Large intestine (tissue), 3 donors: ENCODE measurements around the gene AOC1. TPM values are rescaled to one million over a fixed set of nuclear protein-coding genes. Genes with fewer than 3 reads are reported as not detected.
A peak's percentile ranks its signal among the peaks of the same experiment; 100 is the strongest.

ENCODE experiments used
- DNase-seq, 2 donors: peaks; one replicate each; pipeline versions ENCODE4 v3.0.0 to v3.0.0-alpha.2; 2013
- H3K27ac ChIP-seq: one replicate; pipeline ENCODE4 v1.5.1; 2013; ENCODE audit warnings: low read length
- H3K27me3 ChIP-seq: 2 replicates; pipeline ENCODE4 v1.6.1; 2013; ENCODE audit warnings: low read length; ENCODE audit not compliant: control insufficient read depth, insufficient read depth
- H3K36me3 ChIP-seq: 2 replicates; pipeline ENCODE4 v1.6.1; 2013; ENCODE audit warnings: low read length; ENCODE audit not compliant: control insufficient read depth, insufficient read depth
- H3K4me1 ChIP-seq: one replicate; pipeline ENCODE4 v1.6.1; 2013; ENCODE audit warnings: low read length; ENCODE audit not compliant: control insufficient read depth, insufficient read depth
- H3K4me3 ChIP-seq: one replicate; pipeline ENCODE4 v1.5.1; 2013; ENCODE audit warnings: low read length
- H3K9me3 ChIP-seq: one replicate; pipeline ENCODE4 v1.6.1; 2013; ENCODE audit warnings: mild to moderate bottlenecking, low read depth, low read length, moderate library complexity; ENCODE audit not compliant: control insufficient read depth
- WGBS: methylation state at CpG from one replicate; pipeline ENCODE4 v1.1.5; 2013; ENCODE audit warnings: low lambda C conversion rate; ENCODE audit not compliant: insufficient coverage; 5-methylcytosine and 5-hydroxymethylcytosine counted together
- polyA plus RNA-seq: library from polyadenylated mRNA; unstranded; fragments of 120-200 nt; gene quantifications from one replicate; pipeline ENCODE4 v1.2.1, GENCODE V29; 2013

Gene AOC1
- polyA plus RNA-seq, 1 donor: 206 TPM

GRCh38 chr7:150869467-150869866, 17.1 kb downstream of the AOC1 start:
- no CpG with 5 or more reads among the region's 2 CpGs for WGBS
- Histone ChIP-seq H3K4me3 (no peak overlapping the region), H3K36me3 (no peaks in the 10 kb centered on the region), H3K9me3 (no peaks in the 10 kb centered on the region), H3K4me1 (no peaks in the 10 kb centered on the region), H3K27ac (no peak overlapping the region), H3K27me3 (no peaks in the 10 kb centered on the region)
- DNase-seq: no peak

DNA sequence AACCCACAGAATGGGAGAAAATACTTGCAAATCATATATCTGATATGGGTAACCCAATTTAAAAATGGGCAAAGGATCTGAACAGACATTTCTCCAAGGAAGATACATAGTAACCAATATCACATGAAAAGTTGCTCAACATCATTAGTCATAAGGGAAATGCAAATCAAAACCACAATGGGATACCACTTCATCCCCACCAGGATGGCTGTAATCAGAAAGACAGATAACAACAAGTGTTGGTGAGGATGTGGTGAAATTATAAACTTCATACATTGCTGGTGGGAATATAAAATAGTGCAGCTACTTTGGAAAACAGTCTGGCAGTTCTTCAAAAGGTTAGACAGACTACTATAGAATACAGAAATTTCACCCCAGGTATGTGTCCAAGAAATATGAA, 19.3 kb downstream of the AOC1 start:
- no peak for DNase-seq
- Histone ChIP-seq H3K4me1 (no peaks in the 10 kb centered on the region), H3K4me3 (no peak overlapping the region), H3K27ac (no peak overlapping the region), H3K9me3 (no peaks in the 10 kb centered on the region), H3K27me3 (no peaks in the 10 kb centered on the region), H3K36me3 (no peaks in the 10 kb centered on the region)

GRCh38 chr7:150874401-150875198, 22.3 kb downstream of the AOC1 start:
- Histone ChIP-seq H3K36me3 (no peaks in the 10 kb centered on the region), H3K9me3 (no peaks in the 10 kb centered on the region), H3K27ac (no peak overlapping the region), H3K4me1 (peaks cover 5% of the 10 kb centered on the region), H3K4me3 (no peak overlapping the region), H3K27me3 (no peaks in the 10 kb centered on the region)
- no peak for DNase-seq
- no CpG with 5 or more reads among the region's 8 CpGs for WGBS

GRCh38 chr7:150875791-150876190, 23.5 kb downstream of the AOC1 start:
- Histone ChIP-seq H3K9me3 (peaks cover under 1% of the 10 kb centered on the region), H3K27me3 (no peaks in the 10 kb centered on the region), H3K4me1 (peaks cover 5% of the 10 kb centered on the region), H3K4me3 (no peak overlapping the region), H3K36me3 (no peaks in the 10 kb centered on the region), H3K27ac (no peak overlapping the region)
- 80% methylated on average over 1 of the region's 4 CpGs for WGBS
- DNase-seq: no peak

- peak; percentile 88 to 89 for DNase-seq
- Histone ChIP-seq H3K36me3 (no peaks in the 10 kb centered on the region), H3K27ac (peak overlapping the region; percentile 36), H3K9me3 (peaks cover 10% of the 10 kb centered on the region), H3K27me3 (no peaks in the 10 kb centered on the region), H3K4me1 (peaks cover 5% of the 10 kb centered on the region), H3K4me3 (peak overlapping the region; percentile 14)
- WGBS: 46% methylated on average over 3 of the region's 19 CpGs
Measured at GRCh38 chr7:150876817-150877526, 24.7 kb downstream of the AOC1 start.

GRCh38 chr7:150877536-150877935, 25.2 kb downstream of the AOC1 start:
- Histone ChIP-seq H3K4me1 (peaks cover 5% of the 10 kb centered on the region), H3K4me3 (no peak overlapping the region), H3K9me3 (peaks cover 10% of the 10 kb centered on the region), H3K27ac (no peak overlapping the region), H3K27me3 (no peaks in the 10 kb centered on the region), H3K36me3 (no peaks in the 10 kb centered on the region)
- DNase-seq: no peak
- WGBS: no CpG with 5 or more reads among the region's 4 CpGs

DNA sequence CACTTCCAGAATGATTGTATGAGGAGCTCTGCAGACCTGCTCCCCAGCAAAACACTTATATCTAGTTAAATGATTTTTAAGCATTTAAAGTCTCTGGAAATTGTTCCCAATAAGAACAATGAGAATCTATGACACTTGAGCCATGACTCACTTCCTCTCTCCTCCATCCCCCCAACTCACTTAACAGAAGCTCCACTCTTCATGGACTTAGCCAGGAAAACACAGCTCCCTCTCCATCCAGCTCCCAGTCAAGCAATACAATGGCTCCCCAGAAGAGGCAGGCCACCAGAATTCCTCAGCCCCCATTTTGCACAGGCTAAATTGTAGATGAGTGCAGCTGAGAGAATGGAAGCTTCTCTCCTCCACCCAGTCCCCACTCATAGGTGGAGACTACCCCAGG, 27.0 kb downstream of the AOC1 start:
- Histone ChIP-seq H3K4me3 (no peak overlapping the region), H3K36me3 (no peaks in the 10 kb centered on the region), H3K4me1 (peaks cover 5% of the 10 kb centered on the region), H3K27me3 (no peaks in the 10 kb centered on the region), H3K9me3 (peaks cover 10% of the 10 kb centered on the region), H3K27ac (no peak overlapping the region)
- no peak for DNase-seq

DNA sequence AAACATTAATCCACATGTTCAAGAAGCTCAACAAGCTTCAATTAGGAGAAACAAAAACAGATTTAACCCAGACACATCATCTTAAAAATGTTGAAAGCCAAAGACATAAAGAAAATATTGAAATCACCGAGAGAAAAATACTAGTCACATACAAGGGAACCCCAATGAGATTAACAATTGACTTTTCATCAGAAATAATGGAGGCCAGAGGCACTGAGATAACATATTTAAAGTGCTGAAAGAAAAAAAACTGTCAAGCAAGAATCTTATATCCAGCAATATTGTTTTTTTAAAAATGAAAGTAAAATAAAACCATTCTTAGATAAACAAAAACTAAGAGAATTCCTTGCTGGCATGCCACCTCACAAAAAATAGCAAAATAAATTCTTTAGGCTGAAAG, 28.9 kb downstream of the AOC1 start:
- WGBS: 100% methylated on average over 1 of the region's 1 CpG
- H3K4me3 ChIP-seq: no peak overlapping the region
- no peak for DNase-seq
- H3K36me3 ChIP-seq: no peaks in the 10 kb centered on the region
- no peak overlapping the region for H3K27ac ChIP-seq
- H3K27me3 ChIP-seq: no peaks in the 10 kb centered on the region
- peaks cover 5% of the 10 kb centered on the region for H3K4me1 ChIP-seq
- H3K9me3 ChIP-seq: peaks cover 15% of the 10 kb centered on the region

GRCh38 chr7:150890853-150891584, 38.7 kb downstream of the AOC1 start:
- H3K27me3 ChIP-seq: no peaks in the 10 kb centered on the region
- H3K4me3 ChIP-seq: no peak overlapping the region
- H3K27ac ChIP-seq: no peak overlapping the region
- no peaks in the 10 kb centered on the region for H3K36me3 ChIP-seq
- WGBS: 86% methylated on average over 1 of the region's 2 CpGs
- H3K4me1 ChIP-seq: no peaks in the 10 kb centered on the region
- DNase-seq: no peak
- peaks cover 5% of the 10 kb centered on the region for H3K9me3 ChIP-seq

DNA sequence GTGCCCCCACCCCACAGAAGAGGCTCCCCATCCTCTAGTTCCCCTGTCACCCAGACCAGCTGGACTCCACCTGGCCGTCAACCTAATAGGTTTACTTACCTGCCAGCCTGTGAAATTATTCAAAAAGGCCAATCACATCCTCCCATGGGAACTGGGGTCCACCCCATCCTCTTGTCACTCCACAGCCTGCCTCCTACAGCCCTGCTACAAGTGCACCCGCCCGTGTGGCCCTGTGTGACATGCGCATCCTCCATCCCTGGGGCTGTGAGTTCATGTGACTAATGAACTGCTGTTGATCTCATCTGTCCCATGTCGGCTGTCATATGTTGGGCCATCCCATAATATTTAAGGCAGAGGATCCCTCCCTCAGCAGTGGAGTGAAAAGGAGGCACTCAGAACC, 39.4 kb downstream of the AOC1 start:
- H3K4me1 ChIP-seq: no peaks in the 10 kb centered on the region
- peaks cover 5% of the 10 kb centered on the region for H3K9me3 ChIP-seq
- H3K36me3 ChIP-seq: no peaks in the 10 kb centered on the region
- WGBS: no CpG with 5 or more reads among the region's 5 CpGs
- DNase-seq: no peak
- H3K4me3 ChIP-seq: no peak overlapping the region
- no peak overlapping the region for H3K27ac ChIP-seq
- no peaks in the 10 kb centered on the region for H3K27me3 ChIP-seq
